NCI-H1930 (cell line): ENCODE measurements around the gene EIF4G1.
A peak's percentile ranks its signal among the peaks of the same experiment; 100 is the strongest.
"Not testable (repeated sequence)": the region's sequence is repeated elsewhere in the genome, so short reads cannot be mapped to it uniquely, and the experiment has no call there.

ENCODE experiments used
- DNase-seq, 2 experiments: peaks; one replicate each; lab custom pipeline; 2025; lab: John Stamatoyannopoulos, UW

Gene EIF4G1

GRCh38 chr3:184335661-184336546, 21.5 kb downstream of the EIF4G1 start:
- DNase-seq = peak; percentile 61 to 79

GRCh38 chr3:184336547-184337398, 22.4 kb downstream of the EIF4G1 start:
- DNase-seq = peak; percentile 22 to 36

GRCh38 chr3:184337399-184337714, 23.0 kb downstream of the EIF4G1 start, which contains the start of gene FAM131A:
Gene FAM131A, plus strand, starts transcription at chr3:184337600. Its CDS starts 31 bp downstream, at chr3:184337631.
- DNase-seq = no peak

GRCh38 chr3:184337981-184338380, 23.6 kb downstream of the EIF4G1 start:
- DNase-seq = no peak

GRCh38 chr3:184338511-184338945, 24.1 kb downstream of the EIF4G1 start:
- peak; percentile 89 to 94 for DNase-seq

- DNase-seq = peak in 1 of 2 experiments; percentile 23
Measured at GRCh38 chr3:184339001-184339400, 24.6 kb downstream of the EIF4G1 start.

- not testable (repeated sequence) for DNase-seq
Measured at GRCh38 chr3:184339451-184340135, 25.2 kb downstream of the EIF4G1 start.

GRCh38 chr3:184341925-184342324, 27.5 kb downstream of the EIF4G1 start:
- DNase-seq = no peak

- no peak for DNase-seq
Measured at GRCh38 chr3:184343200-184343876, 28.9 kb downstream of the EIF4G1 start.

- no peak for DNase-seq
Measured at GRCh38 chr3:184344579-184345316, 30.3 kb downstream of the EIF4G1 start.

- peak; percentile 16 to 20 for DNase-seq
Measured at GRCh38 chr3:184345317-184346144, 31.1 kb downstream of the EIF4G1 start.

GRCh38 chr3:184346480-184347190, 32.2 kb downstream of the EIF4G1 start:
- DNase-seq = no peak

- no peak for DNase-seq
Measured at GRCh38 chr3:184347321-184348056, 33.1 kb downstream of the EIF4G1 start.

- DNase-seq = no peak
Measured at GRCh38 chr3:184348057-184348382, 33.6 kb downstream of the EIF4G1 start.

GRCh38 chr3:184349563-184350470, 35.4 kb downstream of the EIF4G1 start:
- no peak for DNase-seq

- DNase-seq = no peak
Measured at GRCh38 chr3:184350618-184351017, 36.2 kb downstream of the EIF4G1 start.

GRCh38 chr3:184351511-184352148, 37.2 kb downstream of the EIF4G1 start:
- no peak for DNase-seq
